ENCODE results near the gene FAM98B. TPM values are rescaled to one million over a fixed set of nuclear protein-coding genes. Genes with fewer than 3 reads are reported as not detected.

Gene FAM98B
- total and polyA plus RNA-seq, 2 donors (not counting 1 experiment from before 2014, with no cell fraction given), result 4.8 to 9.0 TPM

DNA sequence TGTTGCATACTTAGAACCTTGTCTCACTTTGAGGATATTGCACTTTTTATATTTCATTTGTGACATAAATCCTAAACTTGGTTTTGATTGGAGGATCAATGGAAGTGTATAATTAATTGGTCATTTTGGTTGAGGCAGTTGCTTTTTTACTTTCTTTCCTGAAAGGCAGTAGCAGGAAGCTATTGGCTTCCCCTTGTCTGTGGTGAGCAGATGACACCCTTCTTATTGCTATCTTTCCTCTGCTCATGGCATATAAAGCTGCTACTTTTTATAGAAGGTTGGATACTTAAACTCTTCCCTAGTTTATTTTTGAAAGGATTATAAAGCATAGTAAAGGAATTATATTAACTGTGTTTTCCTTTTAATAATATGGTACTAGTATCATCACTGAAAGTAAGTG, 28.6 kb downstream of the FAM98B start:
- Histone ChIP-seq H3K79me2 (ENCODE audit: control insufficient read depth, insufficient read depth, low read length) (no peaks in the 10 kb centered on the region), H3K4me3 (replicated peaks in 1 of 4; ENCODE audit: control extremely low read depth in 1 of 4, insufficient read depth in 1 of 4, low read depth in 3 of 4, low read length in 4 of 4) (no peak overlapping the region), H3K9me3 (ENCODE audit: control insufficient read depth, insufficient read depth, low read depth, low read length) (no peaks in the 10 kb centered on the region), H4K20me1 (ENCODE audit: control insufficient read depth, extremely low read depth, insufficient read depth, low read length) (no peaks in the 10 kb centered on the region), H3K4me2 (ENCODE audit: extremely low read depth, insufficient read depth, low read length) (no peak overlapping the region), H3K27me3 (ENCODE audit: control insufficient read depth, insufficient read depth, low read length) (no peaks in the 10 kb centered on the region), H3K9ac (ENCODE audit: insufficient read depth, low read length) (no peak overlapping the region), H3K27ac (ENCODE audit: insufficient read depth, low read length) (no peak overlapping the region), H2AFZ (ENCODE audit: low read length) (no peak overlapping the region), H3K36me3 (ENCODE audit: control insufficient read depth, insufficient read depth, low read length) (no peaks in the 10 kb centered on the region), H3K4me1 (ENCODE audit: control insufficient read depth, extremely low read depth, insufficient read depth, low read length) (no peaks in the 10 kb centered on the region)
- no peak for DNase-seq (ENCODE audit: low read depth in 2 of 2)
- no peak for TF ChIP-seq EZH2 (IDR thresholded peaks at IDR 0.05; ENCODE audit: low read length, missing control alignments)
- TF ChIP-seq, protein P1, sequence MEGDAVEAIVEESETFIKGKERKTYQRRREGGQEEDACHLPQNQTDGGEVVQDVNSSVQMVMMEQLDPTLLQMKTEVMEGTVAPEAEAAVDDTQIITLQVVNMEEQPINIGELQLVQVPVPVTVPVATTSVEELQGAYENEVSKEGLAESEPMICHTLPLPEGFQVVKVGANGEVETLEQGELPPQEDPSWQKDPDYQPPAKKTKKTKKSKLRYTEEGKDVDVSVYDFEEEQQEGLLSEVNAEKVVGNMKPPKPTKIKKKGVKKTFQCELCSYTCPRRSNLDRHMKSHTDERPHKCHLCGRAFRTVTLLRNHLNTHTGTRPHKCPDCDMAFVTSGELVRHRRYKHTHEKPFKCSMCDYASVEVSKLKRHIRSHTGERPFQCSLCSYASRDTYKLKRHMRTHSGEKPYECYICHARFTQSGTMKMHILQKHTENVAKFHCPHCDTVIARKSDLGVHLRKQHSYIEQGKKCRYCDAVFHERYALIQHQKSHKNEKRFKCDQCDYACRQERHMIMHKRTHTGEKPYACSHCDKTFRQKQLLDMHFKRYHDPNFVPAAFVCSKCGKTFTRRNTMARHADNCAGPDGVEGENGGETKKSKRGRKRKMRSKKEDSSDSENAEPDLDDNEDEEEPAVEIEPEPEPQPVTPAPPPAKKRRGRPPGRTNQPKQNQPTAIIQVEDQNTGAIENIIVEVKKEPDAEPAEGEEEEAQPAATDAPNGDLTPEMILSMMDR (conservative IDR thresholded peaks at IDR 0.05 in 1 of 2, IDR thresholded peaks at IDR 0.05 in 1 of 2; ENCODE audit: low read depth in 1 of 2, low read length in 2 of 2), result no peak

DNA sequence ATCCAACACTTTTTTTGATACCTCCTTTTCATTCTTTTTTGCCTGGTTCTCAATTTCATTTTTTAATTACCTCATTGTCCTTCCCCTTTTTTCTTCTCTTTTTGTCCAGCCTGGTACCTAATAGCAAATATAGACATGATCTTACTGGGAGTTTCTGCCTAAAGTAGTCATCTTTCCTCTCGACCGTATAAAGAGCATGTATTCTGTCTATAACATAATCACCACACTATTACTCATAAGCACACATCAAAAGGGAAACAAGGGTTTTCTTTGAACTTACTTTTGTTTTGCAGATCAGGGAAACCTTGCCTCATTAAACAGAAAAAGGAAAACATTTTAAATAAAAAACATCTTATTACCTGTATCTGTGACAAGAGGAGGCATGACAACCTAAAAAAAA, 33.0 kb downstream of the FAM98B start:
- Histone ChIP-seq H4K20me1 (ENCODE audit: control insufficient read depth, extremely low read depth, insufficient read depth, low read length) (no peaks in the 10 kb centered on the region), H3K27me3 (ENCODE audit: control insufficient read depth, insufficient read depth, low read length) (no peaks in the 10 kb centered on the region), H3K4me1 (ENCODE audit: control insufficient read depth, extremely low read depth, insufficient read depth, low read length) (no peaks in the 10 kb centered on the region), H3K9ac (ENCODE audit: insufficient read depth, low read length) (no peak overlapping the region), H3K27ac (ENCODE audit: insufficient read depth, low read length) (no peak overlapping the region), H3K4me2 (ENCODE audit: extremely low read depth, insufficient read depth, low read length) (no peak overlapping the region), H3K36me3 (ENCODE audit: control insufficient read depth, insufficient read depth, low read length) (no peaks in the 10 kb centered on the region), H3K9me3 (ENCODE audit: control insufficient read depth, insufficient read depth, low read depth, low read length) (no peaks in the 10 kb centered on the region), H2AFZ (ENCODE audit: low read length) (no peak overlapping the region), H3K79me2 (ENCODE audit: control insufficient read depth, insufficient read depth, low read length) (no peaks in the 10 kb centered on the region), H3K4me3 (replicated peaks in 1 of 4; ENCODE audit: control extremely low read depth in 1 of 4, insufficient read depth in 1 of 4, low read depth in 3 of 4, low read length in 4 of 4) (no peak overlapping the region)
- DNase-seq (ENCODE audit: low read depth in 2 of 2), result peak in 1 of 2 donors; percentile 25
- TF ChIP-seq, protein P1 (conservative IDR thresholded peaks at IDR 0.05 in 1 of 2, IDR thresholded peaks at IDR 0.05 in 1 of 2; ENCODE audit: low read depth in 1 of 2, low read length in 2 of 2), result no peak
- TF ChIP-seq EZH2 (IDR thresholded peaks at IDR 0.05; ENCODE audit: low read length, missing control alignments), result no peak

DNA sequence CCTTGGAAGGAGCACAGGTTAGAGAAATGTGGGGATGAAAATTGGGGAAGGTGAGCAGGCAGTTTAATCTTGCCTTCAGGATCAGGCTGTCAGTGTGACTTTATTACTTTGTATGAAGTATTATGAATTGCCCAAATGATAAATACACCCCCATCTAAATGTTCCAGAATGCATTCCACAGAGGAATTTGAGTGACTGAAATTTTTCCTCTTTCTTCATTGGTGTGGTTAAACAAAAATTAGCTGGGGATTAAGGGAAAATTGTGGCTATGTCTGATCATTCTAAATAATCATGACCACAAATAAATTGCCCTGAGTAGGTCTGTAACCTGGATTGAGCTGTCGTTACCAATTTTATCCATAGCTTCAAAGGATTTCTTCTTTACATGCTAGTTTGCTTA, 33.5 kb downstream of the FAM98B start:
- Histone ChIP-seq H3K4me2 (ENCODE audit: extremely low read depth, insufficient read depth, low read length) (no peak overlapping the region), H3K4me3 (replicated peaks in 1 of 4; ENCODE audit: control extremely low read depth in 1 of 4, insufficient read depth in 1 of 4, low read depth in 3 of 4, low read length in 4 of 4) (no peak overlapping the region), H3K36me3 (ENCODE audit: control insufficient read depth, insufficient read depth, low read length) (no peaks in the 10 kb centered on the region), H3K9me3 (ENCODE audit: control insufficient read depth, insufficient read depth, low read depth, low read length) (no peaks in the 10 kb centered on the region), H4K20me1 (ENCODE audit: control insufficient read depth, extremely low read depth, insufficient read depth, low read length) (no peaks in the 10 kb centered on the region), H3K27me3 (ENCODE audit: control insufficient read depth, insufficient read depth, low read length) (no peaks in the 10 kb centered on the region), H2AFZ (ENCODE audit: low read length) (no peak overlapping the region), H3K9ac (ENCODE audit: insufficient read depth, low read length) (no peak overlapping the region), H3K79me2 (ENCODE audit: control insufficient read depth, insufficient read depth, low read length) (no peaks in the 10 kb centered on the region), H3K4me1 (ENCODE audit: control insufficient read depth, extremely low read depth, insufficient read depth, low read length) (no peaks in the 10 kb centered on the region), H3K27ac (ENCODE audit: insufficient read depth, low read length) (no peak overlapping the region)
- peak in 1 of 2 donors; percentile 27 for DNase-seq (ENCODE audit: low read depth in 2 of 2)
- TF ChIP-seq EZH2 (IDR thresholded peaks at IDR 0.05; ENCODE audit: low read length, missing control alignments), result no peak
- TF ChIP-seq, protein P1 (conservative IDR thresholded peaks at IDR 0.05 in 1 of 2, IDR thresholded peaks at IDR 0.05 in 1 of 2; ENCODE audit: low read depth in 1 of 2, low read length in 2 of 2), result no peak

Data from fibroblast of lung (primary cell).